Stimulated activated CD8-positive, alpha-beta memory T cell treated with anti-CD3 and anti-CD28 coated beads, Interleukin-4, amount 100 ng/mL, for 1 hour (primary cell): ENCODE results near the gene GABPB1.

Experiments
- DNase-seq, 2 donors: peaks; one replicate each; pipeline ENCODE4 v3.0.0-alpha.2; 2020; ENCODE audit warnings: low read depth in 2 of 2, low spot score in 1 of 2

The GABPB1 gene

DNA sequence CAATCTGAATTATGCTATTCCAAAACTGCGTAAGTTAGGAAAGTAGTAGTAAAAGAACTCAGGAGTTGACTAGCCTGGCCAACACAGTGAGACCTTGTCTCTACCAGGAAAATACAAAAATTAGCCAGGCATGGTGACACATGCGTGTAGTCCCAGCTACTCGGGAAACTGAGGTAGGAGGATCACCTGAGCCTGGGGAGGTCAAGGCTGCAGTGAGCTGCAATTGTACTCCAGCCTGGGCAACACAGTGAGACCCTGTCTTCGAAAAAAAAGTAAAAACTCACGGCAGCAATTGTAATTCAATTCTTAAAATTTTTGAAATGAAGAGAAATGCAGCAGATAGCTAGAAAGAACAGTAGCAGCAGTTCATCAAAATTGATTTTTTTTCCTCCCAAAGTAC, 9.7 kb downstream of the GABPB1 start:
- DNase-seq, result no peak

DNA sequence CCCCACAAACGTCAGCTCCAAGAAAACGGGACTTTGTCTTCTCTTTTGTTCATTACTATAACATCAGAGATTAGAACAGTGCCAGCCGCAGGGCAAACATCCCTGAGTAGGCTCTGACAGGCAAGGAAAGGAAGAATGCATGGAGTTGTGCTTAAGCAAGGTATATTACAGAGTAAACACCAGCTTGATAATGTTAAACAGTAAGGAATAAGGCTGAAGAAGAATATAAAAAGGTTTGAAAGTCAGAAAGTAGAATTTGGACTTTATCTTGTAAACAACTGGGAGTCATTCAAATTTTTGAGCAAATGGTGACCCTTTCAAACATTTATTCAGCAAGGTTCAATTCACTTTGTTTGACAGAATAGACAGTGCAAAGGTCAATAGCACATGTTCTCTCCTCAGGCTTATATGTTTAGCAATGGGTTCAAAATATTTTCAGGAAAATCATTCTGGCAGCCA, 11.0 kb downstream of the GABPB1 start:
- no peak for DNase-seq

DNA sequence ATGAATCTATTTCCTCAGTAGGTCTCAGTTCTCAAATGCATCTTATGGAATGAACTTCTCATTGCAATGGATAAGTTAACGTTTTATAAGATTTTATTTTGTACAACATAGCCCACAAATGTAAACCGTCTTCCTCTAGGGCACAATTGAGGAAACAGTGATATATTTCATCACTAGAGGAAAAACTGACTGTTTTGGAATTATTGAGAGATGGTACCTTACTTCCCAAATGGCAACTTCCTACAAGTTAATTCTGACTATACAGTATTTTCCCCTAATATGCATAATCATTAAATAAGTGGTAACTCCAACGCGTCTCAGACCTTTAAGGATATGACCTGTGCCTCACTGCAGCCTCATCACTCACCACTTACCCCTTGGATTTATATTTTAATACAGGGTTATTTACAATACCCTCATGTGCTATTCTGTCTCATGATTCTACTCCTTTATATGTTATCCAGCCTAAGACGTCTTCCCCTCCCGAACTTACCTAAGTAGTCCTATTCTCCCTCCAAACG, 13.3 kb downstream of the GABPB1 start:
- no peak for DNase-seq

DNA sequence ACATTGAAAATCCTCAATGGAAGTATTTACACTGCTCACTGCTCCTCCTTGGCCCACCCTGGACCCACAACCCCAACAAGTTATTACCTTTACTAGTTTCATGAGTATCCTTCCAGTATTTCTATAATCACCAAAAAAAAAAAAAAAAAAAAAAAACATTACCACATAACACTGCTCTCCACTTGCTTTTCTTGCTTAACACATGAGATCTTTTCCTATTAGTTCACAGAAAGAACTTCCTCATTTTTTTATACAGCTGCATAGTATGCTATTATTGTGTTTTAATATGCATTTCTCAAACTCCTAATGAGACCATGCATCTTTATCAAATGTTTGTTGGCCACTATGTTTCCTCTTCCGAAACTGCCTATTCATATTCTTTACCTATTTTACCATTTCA, 14.6 kb downstream of the GABPB1 start:
- DNase-seq, result no peak

DNA sequence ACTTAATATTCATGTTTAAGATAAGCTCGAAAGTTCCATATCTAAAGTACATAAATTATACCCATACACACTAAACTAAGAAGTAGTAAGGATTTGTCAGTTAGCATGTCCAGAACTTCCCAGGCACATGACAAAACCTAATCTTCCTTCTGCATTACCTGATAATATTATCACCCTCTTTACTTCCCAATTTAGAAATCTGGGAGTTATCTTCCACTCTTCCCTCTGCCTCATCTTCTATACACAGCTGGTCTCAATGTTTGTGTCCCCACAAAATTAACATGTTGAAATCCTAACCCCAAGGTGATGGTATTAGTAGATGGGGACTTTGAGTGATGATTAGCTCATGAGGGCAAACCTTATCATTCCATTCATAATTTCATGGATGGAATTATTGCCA, 15.3 kb downstream of the GABPB1 start:
- DNase-seq, result no peak

DNA sequence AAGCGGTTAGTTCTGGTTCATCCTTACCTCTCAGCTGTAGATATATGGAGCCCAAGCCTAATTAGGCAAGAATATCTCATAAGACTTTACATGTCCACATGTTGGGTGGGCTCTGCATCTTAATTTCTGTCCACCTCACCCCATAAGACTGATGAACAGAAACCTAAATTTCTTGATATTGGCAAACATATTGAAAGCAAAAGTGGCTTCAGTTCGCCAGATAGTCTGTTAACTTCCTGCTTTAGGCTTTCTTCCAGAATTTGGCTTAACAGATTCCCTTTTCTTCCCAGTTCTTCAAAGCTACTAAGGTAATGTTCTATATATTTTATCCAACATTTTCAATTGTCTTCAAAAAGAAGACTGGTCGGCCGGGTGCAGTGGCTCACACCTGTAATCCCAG, 19.7 kb downstream of the GABPB1 start:
- no peak for DNase-seq

DNA sequence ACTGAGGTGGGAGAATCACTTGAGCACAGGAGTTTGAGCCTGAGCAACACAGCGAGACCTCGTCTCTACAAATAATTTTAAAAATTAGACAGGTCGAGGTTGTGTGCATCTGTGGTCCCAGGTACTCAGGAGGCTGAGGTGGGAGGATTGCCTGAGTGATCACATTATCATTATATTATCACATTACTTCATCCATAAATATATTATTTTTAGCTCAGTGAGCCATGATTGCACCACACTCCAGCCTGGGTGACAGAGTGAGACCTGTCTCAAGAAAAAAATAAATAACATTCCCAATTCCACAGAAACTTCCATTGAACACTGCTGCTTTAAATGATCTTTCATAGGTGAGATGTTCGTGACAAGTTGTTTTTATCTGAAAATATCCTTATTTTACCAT, 21.8 kb downstream of the GABPB1 start:
- no peak for DNase-seq

DNA sequence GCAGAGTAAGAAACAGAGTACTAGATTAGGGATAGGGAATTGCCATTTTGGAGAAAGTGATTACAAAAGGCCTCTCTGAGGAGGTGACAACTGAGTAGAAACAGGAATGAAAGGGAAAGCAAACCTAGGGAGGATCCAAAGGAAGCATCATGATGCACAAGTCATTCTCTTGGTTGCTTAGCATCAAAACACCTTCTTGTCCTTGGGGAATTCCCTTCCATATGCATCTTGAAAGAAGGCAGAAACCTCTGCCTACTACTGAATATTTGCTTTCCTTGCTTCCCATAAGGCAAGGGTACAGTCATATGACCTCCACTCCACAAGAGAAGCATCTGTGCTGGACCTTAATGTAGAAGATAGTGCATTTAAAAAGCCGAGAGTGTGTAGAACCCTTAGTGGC, 24.1 kb downstream of the GABPB1 start:
- no peak for DNase-seq

DNA sequence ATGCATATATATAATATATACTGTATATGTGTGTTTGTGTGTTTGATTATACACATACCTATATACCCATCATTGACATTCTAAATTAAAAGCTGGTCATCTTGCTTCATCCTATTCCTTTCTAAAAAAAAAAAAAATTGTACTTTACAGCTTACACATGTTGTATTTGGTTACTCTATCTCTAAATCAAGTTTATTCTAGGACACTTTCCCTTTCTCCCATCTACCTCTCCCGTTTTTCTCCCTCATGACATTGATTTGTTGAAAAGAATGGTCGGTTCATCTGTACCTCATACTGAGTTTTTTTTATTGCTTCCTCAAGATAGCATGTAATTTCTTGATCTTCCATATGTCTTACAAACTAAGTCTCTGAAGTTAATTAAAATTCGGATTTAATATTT, 26.9 kb downstream of the GABPB1 start:
- DNase-seq, result no peak

DNA sequence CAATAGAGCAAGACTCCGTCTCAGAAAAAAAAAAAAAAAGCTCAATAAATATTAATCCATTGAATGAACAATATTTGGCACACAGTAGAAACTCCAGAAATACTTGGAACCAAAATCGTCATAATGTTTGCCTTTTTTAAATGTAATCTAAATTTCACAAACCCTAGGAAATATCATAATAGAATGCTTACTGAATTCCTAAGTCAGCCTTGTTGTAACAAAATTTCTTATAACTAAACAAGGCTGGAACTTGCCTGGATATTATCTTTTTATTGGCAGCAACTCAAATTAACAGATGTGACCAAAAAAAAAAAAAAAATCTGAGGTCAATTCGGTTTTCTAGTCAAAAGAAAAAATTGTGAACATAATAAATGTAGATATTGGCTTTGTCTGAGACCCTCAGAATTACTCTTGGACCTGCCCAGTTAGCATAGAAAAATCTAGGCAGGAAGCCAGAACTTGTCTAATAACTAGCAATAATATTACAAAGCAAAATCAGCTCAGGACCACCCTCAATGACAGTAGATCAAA, 33.3 kb downstream of the GABPB1 start:
- DNase-seq, result no peak

DNA sequence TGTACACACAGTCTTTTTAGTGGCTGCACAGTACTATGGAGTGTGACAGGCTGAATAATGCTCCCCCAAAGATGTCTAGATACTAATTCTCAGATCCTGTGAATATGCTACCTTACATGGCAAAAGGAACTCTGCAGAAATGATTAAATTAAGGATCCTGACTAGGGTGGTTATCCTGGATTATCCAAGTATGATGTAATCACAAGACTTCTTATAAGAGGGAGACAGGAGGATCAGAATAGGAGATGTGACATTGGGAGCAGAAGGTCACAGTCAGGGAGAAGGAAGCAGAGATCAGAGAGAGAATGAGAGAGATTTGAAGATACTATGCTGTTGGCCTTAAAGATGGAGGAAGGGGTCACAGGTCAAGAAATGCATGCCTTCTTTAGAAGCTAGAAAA, 34.5 kb downstream of the GABPB1 start:
- DNase-seq, result no peak

DNA sequence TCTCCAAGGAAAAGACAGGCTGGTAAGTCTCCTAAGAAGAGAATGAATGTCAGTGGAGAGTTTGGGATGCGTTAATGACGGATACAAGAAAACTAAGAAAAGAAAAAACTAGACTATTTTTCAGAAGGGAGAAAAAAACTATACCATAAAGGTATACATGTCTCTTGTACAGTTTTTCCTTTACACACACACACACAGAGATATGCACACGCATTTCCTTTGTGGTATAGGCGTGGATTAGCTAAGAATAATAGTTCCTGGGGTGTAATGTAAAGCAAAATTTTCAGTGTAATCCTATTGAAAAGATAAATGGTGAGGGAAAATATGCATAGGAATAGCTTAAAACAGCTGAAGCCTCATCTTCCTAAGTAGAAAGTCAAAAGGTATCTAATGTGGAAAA, 36.3 kb downstream of the GABPB1 start:
- no peak for DNase-seq

DNA sequence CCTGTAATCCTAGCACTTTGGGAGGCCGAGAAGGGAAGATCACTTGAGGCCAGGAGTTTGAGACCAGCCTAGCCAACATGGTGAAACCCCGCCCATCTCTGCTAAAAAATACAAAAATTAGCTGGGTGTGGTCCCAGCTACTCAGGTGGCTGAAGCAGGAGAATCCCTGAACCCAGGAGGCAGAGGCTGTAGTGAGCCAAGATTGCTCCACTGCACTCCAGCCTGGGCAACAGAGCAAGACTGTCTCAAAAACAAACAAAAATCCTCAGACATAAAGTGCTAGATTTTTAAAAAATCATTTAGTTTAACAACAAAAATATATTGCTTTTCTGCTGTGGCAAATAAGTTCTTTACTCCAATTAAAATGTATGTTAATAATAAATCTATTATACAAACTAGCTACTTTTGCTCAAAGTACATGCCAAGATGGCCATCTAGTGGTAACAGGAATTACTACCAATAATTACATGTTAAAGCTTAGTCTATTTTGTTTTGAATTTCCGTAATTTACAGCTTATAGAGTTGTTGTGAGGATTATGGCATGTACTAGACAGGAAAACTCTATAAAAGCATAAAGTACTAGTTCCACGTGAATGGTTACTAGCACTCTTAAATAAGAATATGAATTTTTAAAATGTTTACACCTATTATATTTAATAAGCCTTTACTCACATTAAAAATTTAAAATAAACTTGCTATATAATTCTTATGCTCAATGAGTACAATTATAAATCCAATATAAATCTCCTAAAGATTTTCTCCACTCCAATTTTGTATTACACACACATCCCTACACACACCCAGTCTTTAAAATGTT, 39.0 kb downstream of the GABPB1 start:
- no peak for DNase-seq

DNA sequence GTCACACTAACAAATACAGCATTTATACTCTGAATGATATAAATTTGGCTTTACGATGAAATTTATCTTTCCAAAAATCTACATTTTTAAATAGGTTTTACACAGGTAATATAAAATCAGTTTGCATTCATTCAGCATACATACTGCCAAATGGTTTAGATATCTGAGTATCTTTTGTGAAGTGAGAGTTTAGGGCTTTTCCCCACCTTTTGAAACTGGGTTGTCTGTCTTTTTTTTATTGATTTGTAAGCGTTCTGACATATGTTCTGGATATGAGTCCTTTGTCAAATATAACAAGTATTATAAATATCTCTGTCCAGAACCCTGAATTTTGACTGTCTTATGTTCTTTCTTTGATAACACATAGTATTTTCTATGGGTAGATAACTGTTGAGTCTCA, 42.4 kb downstream of the GABPB1 start:
- DNase-seq, result no peak

DNA sequence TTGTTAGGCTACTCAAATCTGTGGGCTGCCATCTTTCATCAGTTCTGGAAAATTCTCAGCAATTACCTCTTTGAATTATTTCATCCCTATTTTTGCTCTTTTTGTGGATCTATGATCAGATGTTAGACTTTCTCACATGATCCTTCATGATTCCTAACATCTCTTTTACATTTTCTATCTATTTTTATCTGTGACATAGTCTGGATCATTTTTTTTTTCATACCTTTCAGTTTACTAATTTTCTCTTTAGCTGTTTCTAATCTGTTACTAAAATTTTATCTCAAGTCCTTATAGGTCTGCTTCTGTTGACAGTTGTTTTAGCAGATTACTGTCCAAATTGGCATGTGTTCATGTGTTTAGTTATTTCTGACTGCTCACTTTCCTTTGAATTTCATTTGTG, 47.2 kb downstream of the GABPB1 start:
- DNase-seq, result no peak

DNA sequence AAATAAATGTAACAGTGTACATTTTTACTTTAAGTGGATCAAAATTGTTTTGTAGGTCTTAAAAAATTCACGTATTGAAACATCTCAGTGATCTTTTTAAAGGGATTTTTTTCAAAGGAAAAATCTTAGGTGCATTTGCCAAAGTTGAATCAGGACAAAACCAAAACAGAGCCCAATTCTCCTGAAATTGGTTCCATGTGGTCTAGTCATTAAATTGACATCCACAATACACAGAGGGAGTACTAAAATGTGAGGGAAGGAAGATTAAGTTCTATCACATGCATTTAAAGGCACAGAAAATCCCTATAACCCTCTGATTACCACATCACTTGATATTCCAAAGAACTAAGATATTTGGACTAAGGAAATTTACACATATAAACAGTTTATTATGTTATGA, 50.2 kb downstream of the GABPB1 start:
- DNase-seq, result no peak

DNA sequence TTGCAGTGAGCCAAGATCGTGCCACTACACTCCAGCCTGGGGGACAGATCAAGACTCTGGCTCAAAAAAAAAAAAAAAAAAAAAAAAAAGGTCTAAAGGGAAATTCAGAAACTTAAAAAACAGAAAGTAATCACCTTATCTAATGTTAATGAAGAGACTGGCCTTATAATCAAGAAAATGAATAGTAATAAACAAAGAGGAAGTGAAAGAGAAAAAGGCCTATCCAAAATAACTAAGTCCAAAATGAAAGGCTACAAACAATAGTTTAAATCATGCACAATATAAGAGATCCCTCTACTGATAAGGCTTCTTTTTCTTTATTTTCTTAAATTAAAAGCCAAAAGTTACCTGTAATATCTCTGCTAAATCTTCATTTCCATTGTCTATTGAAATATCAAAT, 52.4 kb downstream of the GABPB1 start:
- DNase-seq, result no peak

DNA sequence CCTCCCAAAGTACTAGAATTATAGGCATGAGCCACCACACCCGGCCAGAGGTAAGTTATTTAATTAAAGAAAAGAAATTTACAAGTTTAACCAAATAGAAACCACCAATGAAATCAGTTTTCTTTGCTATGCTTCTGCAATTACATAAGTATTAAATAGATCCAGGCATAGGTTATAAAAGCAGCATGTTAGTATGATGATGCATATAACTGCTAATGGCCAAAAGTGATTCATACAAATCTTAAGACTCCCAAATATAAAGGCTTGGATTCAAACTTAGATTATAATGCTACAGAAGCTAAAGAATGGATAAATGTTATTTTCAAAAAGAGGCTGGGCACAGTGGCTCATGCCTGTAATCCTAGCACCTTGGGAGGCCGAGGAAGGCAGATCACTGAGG, 56.7 kb downstream of the GABPB1 start:
- no peak for DNase-seq

DNA sequence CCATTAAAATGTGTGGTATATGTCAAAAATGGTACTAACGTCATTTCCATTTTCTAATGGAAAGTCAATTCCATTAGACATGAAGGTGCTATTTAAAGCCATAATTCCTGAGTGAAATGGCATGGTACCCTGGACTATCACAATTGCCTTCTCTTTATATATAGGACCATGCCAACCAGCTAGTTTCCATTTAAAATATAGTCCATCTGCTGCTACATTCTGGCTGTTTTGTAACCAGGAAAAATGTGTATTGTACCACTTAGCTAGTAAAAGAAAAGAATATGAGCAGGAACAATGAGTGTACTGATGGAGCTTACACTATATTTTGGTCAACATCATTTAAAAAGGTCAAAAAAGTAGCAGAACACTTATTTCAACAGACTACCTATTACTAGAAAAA, 59.0 kb downstream of the GABPB1 start:
- DNase-seq, result no peak

DNA sequence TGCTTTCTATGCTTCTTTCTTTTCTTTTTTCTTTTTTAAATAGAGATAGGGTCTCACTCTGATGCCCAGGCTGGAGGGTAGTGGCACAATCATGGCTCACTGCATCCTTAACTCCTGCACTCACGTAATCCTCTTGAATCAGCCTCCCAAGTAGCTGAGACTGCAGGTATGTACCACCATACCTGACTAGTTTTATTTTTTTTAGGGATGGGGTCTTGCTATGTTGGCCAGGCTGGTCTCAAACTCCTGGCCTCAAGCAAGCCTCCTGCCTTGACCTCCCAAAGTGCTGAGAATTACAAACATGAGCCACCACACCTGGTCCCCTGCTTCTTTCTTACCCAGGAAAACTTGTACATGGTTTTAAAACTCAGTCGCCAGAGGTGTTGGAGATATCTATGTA, 65.2 kb downstream of the GABPB1 start:
- DNase-seq, result no peak

DNA sequence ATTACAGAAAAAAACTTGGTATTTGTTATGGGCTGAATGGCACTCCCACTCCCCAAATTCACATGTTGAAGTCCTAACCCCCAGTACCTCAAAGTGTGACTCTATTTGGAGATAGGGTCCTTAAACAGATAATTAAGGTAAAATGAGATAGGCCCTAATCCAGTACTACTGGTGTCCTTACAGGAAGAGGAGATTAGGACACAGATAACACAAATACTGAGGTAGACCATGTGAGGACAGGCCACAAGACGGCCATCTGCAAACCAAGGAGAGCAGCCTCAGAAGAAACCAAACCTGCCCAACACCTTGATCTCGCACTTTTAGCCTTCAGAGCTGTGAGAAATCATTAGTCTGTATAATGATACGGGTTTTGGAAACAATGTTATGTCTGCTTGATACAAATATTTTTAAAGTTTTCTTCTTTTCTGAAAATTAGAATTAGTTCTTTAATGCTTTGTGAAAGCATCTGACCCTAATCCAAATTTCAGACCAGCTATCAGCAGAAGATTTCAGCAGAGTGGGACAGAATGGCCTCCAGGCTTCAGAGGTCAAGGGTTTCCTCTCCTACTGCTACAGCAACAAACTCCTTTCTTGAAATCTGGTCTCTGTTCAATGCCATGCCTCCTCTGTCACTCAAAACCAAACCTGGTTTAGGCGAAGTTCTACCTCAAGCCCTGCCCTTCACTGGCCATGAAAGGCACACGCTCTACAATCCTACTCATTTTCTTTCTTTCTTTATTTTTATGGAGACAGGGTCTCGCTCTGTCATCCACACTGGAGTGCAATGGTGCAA, 67.5 kb downstream of the GABPB1 start:
- no peak for DNase-seq

DNA sequence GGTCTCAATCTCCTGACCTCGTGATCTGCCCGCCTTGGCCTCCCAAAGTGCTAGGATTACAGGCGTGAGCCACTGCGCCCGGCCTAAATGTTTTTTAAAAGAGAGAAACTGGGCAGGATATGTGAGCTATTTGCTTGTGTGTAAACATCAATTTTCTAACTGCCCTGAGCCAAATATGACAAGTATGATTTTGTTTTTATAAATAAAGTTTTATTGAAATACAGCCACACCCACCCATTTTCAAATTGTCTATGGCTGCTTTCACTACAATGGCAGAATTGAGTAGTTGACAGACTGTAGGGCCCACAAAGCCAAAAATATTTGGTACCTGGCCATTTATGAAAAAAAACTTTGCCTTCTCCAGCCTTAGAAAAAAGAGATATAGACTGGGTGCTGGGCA, 73.6 kb downstream of the GABPB1 start:
- no peak for DNase-seq
